H1 (cell line): ENCODE results near the gene IPO13. TPM values are rescaled to one million over a fixed set of nuclear protein-coding genes. Genes with fewer than 3 reads are reported as not detected.

Experiments
- CTCF ChIA-PET: fragments of 300-600 bp; sonication (Branson Sonifier 250); formaldehyde crosslinking; loops from one replicate; lab custom pipeline; 2021; ENCODE audit not compliant: partially characterized antibody; lab: Charles Lee
- POLR2A ChIA-PET: fragments of 300-600 bp; sonication (Branson Sonifier 250); formaldehyde crosslinking; loops from one replicate; lab custom pipeline; 2021; ENCODE audit warnings: inconsistent platforms; ENCODE audit not compliant: partially characterized antibody; lab: Charles Lee
- DNase-seq, 2 experiments: peaks; one replicate each; pipeline versions ENCODE4 v3.0.0 to v3.0.0-alpha.2; 2010 to 2022; ENCODE audit warnings: low spot score in 2 of 2, low read depth in 1 of 2, mixed read lengths in 1 of 2
- FAIRE-seq: peaks from 2 replicates; lab custom pipeline; 2011; peaks lifted over from hg19 to GRCh38; lab: Jason Lieb, UNC
- H2AFZ ChIP-seq: 2 replicates; pipeline ENCODE4 v1.8.1; 2012; ENCODE audit warnings: low read length, inconsistent platforms
- H2AK5ac ChIP-seq: 2 replicates; pipeline ENCODE4 v1.6.1; 2013; ENCODE audit warnings: low read depth, low read length
- H2BK120ac ChIP-seq: replicated peaks from 2 replicates; pipeline ENCODE3; 2013; ENCODE audit warnings: low read depth, low read length, inconsistent platforms
- H2BK12ac ChIP-seq: 2 replicates; pipeline ENCODE4 v1.6.1; 2013; ENCODE audit warnings: low read depth, low read length
- H2BK15ac ChIP-seq: 2 replicates; pipeline ENCODE4 v1.6.1; 2013; ENCODE audit warnings: low read length
- H2BK20ac ChIP-seq: 2 replicates; pipeline ENCODE4 v1.6.1; 2013; ENCODE audit warnings: low read length
- H2BK5ac ChIP-seq: 2 replicates; pipeline ENCODE4 v1.6.1; 2013; ENCODE audit warnings: low read depth, low read length
- H3K14ac ChIP-seq: 2 replicates; pipeline ENCODE4 v1.6.1; 2013; ENCODE audit warnings: inconsistent platforms; ENCODE audit not compliant: insufficient read length
- H3K18ac ChIP-seq: 2 replicates; pipeline ENCODE4 v1.6.1; 2013; ENCODE audit warnings: low read length; ENCODE audit errors: extremely low read depth
- H3K23ac ChIP-seq: 2 replicates; pipeline ENCODE4 v1.6.1; 2013; ENCODE audit warnings: inconsistent platforms; ENCODE audit not compliant: insufficient read length
- H3K23me2 ChIP-seq: 2 replicates; pipeline ENCODE4 v1.6.1; 2013; ENCODE audit warnings: low read depth, low read length
- H3K27ac ChIP-seq: 2 replicates; pipeline ENCODE4 v1.6.1; 2011; ENCODE audit warnings: low read depth, low read length, inconsistent platforms
- H3K27me3 ChIP-seq, 4 experiments: replicated peaks in 1 of 4; 1 replicate in 1 of 4; 2 replicates in 3 of 4; pipeline versions ENCODE4 v1.6.1 to v1.8.1; 2011 to 2013; ENCODE audit warnings: low read length in 3 of 4, mild to moderate bottlenecking in 3 of 4, inconsistent platforms in 2 of 4, mixed read lengths in 2 of 4, moderate library complexity in 1 of 4; ENCODE audit not compliant: control insufficient read depth in 3 of 4, insufficient read depth in 3 of 4; ENCODE audit errors: extremely low read depth in 1 of 4
- H3K36me3 ChIP-seq, 4 experiments: 2 replicates each; pipeline versions ENCODE4 v1.6.1 to v1.8.1; 2011 to 2013; ENCODE audit warnings: mild to moderate bottlenecking in 4 of 4, low read length in 3 of 4, moderate library complexity in 2 of 4, control low read depth in 1 of 4, inconsistent platforms in 1 of 4; ENCODE audit not compliant: insufficient read depth in 4 of 4, control insufficient read depth in 2 of 4
- H3K4ac ChIP-seq: replicated peaks from 2 replicates; pipeline ENCODE3; 2013; ENCODE audit warnings: low read length, low read depth, mixed read lengths, inconsistent platforms; ENCODE audit not compliant: insufficient read length
- H3K4me1 ChIP-seq, 4 experiments: replicated peaks in 1 of 4; 1 replicate in 1 of 4; 2 replicates in 3 of 4; pipeline versions ENCODE4 v1.6.1 to v1.8.1; 2011 to 2013; ENCODE audit warnings: low read length in 3 of 4, inconsistent platforms in 2 of 4, mixed read lengths in 1 of 4; ENCODE audit not compliant: insufficient read depth in 4 of 4, control insufficient read depth in 3 of 4
- H3K4me2 ChIP-seq, 2 experiments: 2 replicates each; pipeline versions ENCODE4 v1.6.1 to v1.8.1; 2011 to 2013; ENCODE audit warnings: low read depth in 2 of 2, low read length in 2 of 2, control low read depth in 1 of 2, inconsistent platforms in 1 of 2, mild to moderate bottlenecking in 1 of 2; ENCODE audit not compliant: insufficient read depth in 1 of 2
- H3K4me3 ChIP-seq, 4 experiments: fragments of 200-600, 300-600 bp in 1 of 4; sonication (generic), shearing (Covaris generic), sonication (Bioruptor Twin) in 1 of 4; 2 replicates each; pipeline versions ENCODE4 v1.5.1 to v1.8.1; 2011 to 2016; ENCODE audit warnings: low read length in 4 of 4, low read depth in 3 of 4, control low read depth in 2 of 4, inconsistent platforms in 2 of 4, mild to moderate bottlenecking in 2 of 4, mixed read lengths in 1 of 4, moderate library complexity in 1 of 4; ENCODE audit not compliant: insufficient read depth in 2 of 4; ENCODE audit errors: extremely low read depth in 1 of 4
- H3K56ac ChIP-seq: replicated peaks from 2 replicates; pipeline ENCODE3; 2013; ENCODE audit warnings: low read depth, mild to moderate bottlenecking, mixed read lengths, low read length, inconsistent platforms; ENCODE audit not compliant: insufficient read length
- H3K79me1 ChIP-seq: 2 replicates; pipeline ENCODE4 v1.6.1; 2013; ENCODE audit warnings: low read depth, low read length, control low read depth
- H3K79me2 ChIP-seq, 2 experiments: 2 replicates each; pipeline versions ENCODE4 v1.6.1 to v1.8.1; 2012 to 2013; ENCODE audit warnings: low read length in 2 of 2, mild to moderate bottlenecking in 2 of 2, inconsistent platforms in 1 of 2; ENCODE audit not compliant: insufficient read depth in 2 of 2, control insufficient read depth in 1 of 2
- H3K9ac ChIP-seq, 4 experiments: replicated peaks in 1 of 4; 1 replicate in 1 of 4; 2 replicates in 3 of 4; pipeline versions ENCODE4 v1.6.1 to v1.8.1; 2011 to 2013; ENCODE audit warnings: low read depth in 3 of 4, low read length in 3 of 4, control low read depth in 2 of 4, mild to moderate bottlenecking in 2 of 4, moderate library complexity in 2 of 4, inconsistent platforms in 1 of 4; ENCODE audit errors: extremely low read depth in 1 of 4
- H3K9me3 ChIP-seq, 2 experiments: 2 replicates each; pipeline versions ENCODE4 v1.6.1 to v1.8.1; 2012 to 2013; ENCODE audit warnings: mild to moderate bottlenecking in 2 of 2, moderate library complexity in 2 of 2, control low read depth in 1 of 2, inconsistent platforms in 1 of 2, low read depth in 1 of 2, low read length in 1 of 2, mixed read lengths in 1 of 2; ENCODE audit not compliant: insufficient read depth in 2 of 2
- H4K20me1 ChIP-seq, 2 experiments: replicated peaks in 1 of 2; 2 replicates each; pipeline versions ENCODE3 to v1.8.1; 2011 to 2013; ENCODE audit warnings: inconsistent platforms in 2 of 2, low read length in 2 of 2, mild to moderate bottlenecking in 1 of 2; ENCODE audit not compliant: insufficient read depth in 2 of 2, control insufficient read depth in 1 of 2
- H4K5ac ChIP-seq: 2 replicates; pipeline ENCODE4 v1.6.1; 2013; ENCODE audit warnings: low read length, low read depth, mixed read lengths, inconsistent platforms; ENCODE audit not compliant: insufficient read length
- H4K8ac ChIP-seq: 2 replicates; pipeline ENCODE4 v1.8.0; 2013; ENCODE audit warnings: mild to moderate bottlenecking, moderate library complexity, low read length, inconsistent platforms; ENCODE audit not compliant: insufficient read depth; ENCODE audit errors: extremely low read depth
- H4K91ac ChIP-seq: replicated peaks from 2 replicates; pipeline ENCODE3; 2013; ENCODE audit warnings: low read length, mixed read lengths, inconsistent platforms; ENCODE audit not compliant: insufficient read length
- SIN3A ChIP-seq, 2 experiments: IDR thresholded peaks in 1 of 2; conservative IDR thresholded peaks in 1 of 2; 2 replicates each; pipeline ENCODE4 v1.6.1; 2011 to 2012; ENCODE audit warnings: low read length in 2 of 2, improper control_type of control experiment in 1 of 2, low read depth in 1 of 2, mild to moderate bottlenecking in 1 of 2
- SUZ12 ChIP-seq: fragments of 200-600 bp; sonication (generic); IDR thresholded peaks from 2 replicates; pipeline ENCODE4 v1.6.1; 2012; ENCODE audit warnings: mild to moderate bottlenecking, inconsistent platforms, low read length, moderate library complexity, mixed read lengths
- WGBS, 2 experiments: shearing (Covaris generic) in 1 of 2; methylation state at CpG; one replicate each; pipeline versions ENCODE4 v1.1.6 to v1.1.7; 2013 to 2015; ENCODE audit warnings: low lambda C conversion rate in 2 of 2, mixed read lengths in 2 of 2, inconsistent platforms in 1 of 2, low coverage in 1 of 2, missing lambda C conversion rate in 1 of 2; ENCODE audit not compliant: insufficient replicate concordance in 2 of 2, insufficient coverage in 1 of 2, insufficient read length in 1 of 2; ENCODE audit errors: extremely low coverage in 1 of 2, missing lambda C conversion rate in 1 of 2; 5-methylcytosine and 5-hydroxymethylcytosine counted together
- polyA plus RNA-seq, 7 experiments: library from polyadenylated mRNA; depleted of rRNA in 3 of 7; stranded (reverse) in 5 of 7; unstranded in 2 of 7; fragments of >200 nt in 5 of 7; fragments of 200-250 nt in 2 of 7; gene quantifications; 1 replicate in 5 of 7; 2 replicates in 1 of 7; 4 replicates in 1 of 7; pipeline versions ENCODE4 v1.2.1 to v1.2.3, GENCODE V29; 2011 to 2013; ENCODE audit warnings: missing spikeins in 2 of 7, mixed read lengths in 2 of 7
- total RNA-seq: library from RNA; stranded (reverse); fragmentation: NEBNext Ultra II Directional; extraction: Animal tissue kit (Norgen Biotek cat#: 25700); gene quantifications from 2 replicates; pipeline ENCODE4 v1.2.1, GENCODE V29; 2021

IPO13 gene
- total and polyA plus RNA-seq, 2 of the 8 experiments (the other 6 are each of a cell fraction or from before 2014, with no cell fraction given) = 23.0 to 27.0 TPM

GRCh38 chr1:43976045-43976444 lies 29.3 kb downstream of the IPO13 start:
- Histone ChIP-seq H3K4ac (no peak overlapping the region), H2AK5ac (no peak overlapping the region), H4K20me1 (peaks cover 4 to 24% of the 10 kb centered on the region in 2 experiments), H3K23ac (no peak overlapping the region), H3K14ac (no peak overlapping the region)
- 81% methylated on average over 4 of the region's 4 CpGs; no CpG with 5 or more reads in 1 of the 2 experiments for WGBS, 2 experiments
- CTCF ChIA-PET = interaction anchor here (0.6 to 5.0 kb wide), 9 partner anchors 13 to 215 kb away, joined by 3 to 34 read pairs (median 4); partner anchors contain the start of gene CCDC24
- TF ChIP-seq SUZ12 (no peak), SIN3A (conservative IDR thresholded peaks at IDR 0.05 in 1 of 2, IDR thresholded peaks at IDR 0.05 in 1 of 2; ENCODE audit: low read depth in 1 of 2, low read length in 2 of 2) (peak in 1 of 2 experiments; percentile 16; a peak in 1 of 4 replicates)
- TF ChIP-seq, all 59 proteins: peak for 1
- H2BK12ac ChIP-seq = no peak overlapping the region
- H3K9ac ChIP-seq = peak overlapping the region in 1 of 4 experiments; percentile 60; a peak in 2 of 7 replicates
- peaks cover 19% of the 10 kb centered on the region for H3K79me1 ChIP-seq
- H2BK20ac ChIP-seq = no peak overlapping the region
- FAIRE-seq (no peak), DNase-seq (no peak)
- H3K79me2 ChIP-seq = peaks cover 0 to 26% of the 10 kb centered on the region in 2 experiments; a peak in 2 of 4 replicates
- no peaks in the 10 kb centered on the region for H3K27me3 ChIP-seq
- peaks cover 27% of the 10 kb centered on the region for H3K23me2 ChIP-seq
- no peak overlapping the region for H3K27ac ChIP-seq
- no peaks in the 10 kb centered on the region for H3K9me3 ChIP-seq
- POLR2A ChIA-PET = interaction anchor here (1.0 to 12.9 kb wide), 11 partner anchors 14 to 316 kb away, joined by 3 to 189 read pairs (median 4); partner anchors contain the start of genes CCDC24 and SLC6A9
- H3K4me1 ChIP-seq = peaks cover 4 to 22% (median 16%) of the 10 kb centered on the region in 4 experiments
- no peak overlapping the region for H4K5ac ChIP-seq
- H2AFZ ChIP-seq = no peak overlapping the region
- H3K4me2 ChIP-seq = peak overlapping the region; percentile 81 to 85
- peaks cover 2 to 33% (median 17%) of the 10 kb centered on the region in 4 experiments; a peak in 7 of 8 replicates for H3K36me3 ChIP-seq
- H2BK120ac ChIP-seq = no peak overlapping the region
- no peak overlapping the region for H4K8ac ChIP-seq
- no peak overlapping the region for H3K56ac ChIP-seq
- H2BK15ac ChIP-seq = no peak overlapping the region
- H2BK5ac ChIP-seq = no peak overlapping the region
- peak overlapping the region; percentile 79 to 88 (median 82); a peak in 6 of 8 replicates for H3K4me3 ChIP-seq
- H4K91ac ChIP-seq = no peak overlapping the region
- H3K18ac ChIP-seq = no peak overlapping the region
